GM21381 (cell line): ENCODE measurements around the gene MSANTD2.
A peak's percentile ranks its signal among the peaks of the same experiment; 100 is the strongest.

Experiments used
- ATAC-seq: cut with Tn5 transposase; IDR thresholded peaks from one replicate; pipeline ENCODE4 v1.9.1; 2021; ENCODE audit warnings: mild to moderate bottlenecking, moderate library complexity; ENCODE audit not compliant: unreplicated experiment

MSANTD2 gene

DNA sequence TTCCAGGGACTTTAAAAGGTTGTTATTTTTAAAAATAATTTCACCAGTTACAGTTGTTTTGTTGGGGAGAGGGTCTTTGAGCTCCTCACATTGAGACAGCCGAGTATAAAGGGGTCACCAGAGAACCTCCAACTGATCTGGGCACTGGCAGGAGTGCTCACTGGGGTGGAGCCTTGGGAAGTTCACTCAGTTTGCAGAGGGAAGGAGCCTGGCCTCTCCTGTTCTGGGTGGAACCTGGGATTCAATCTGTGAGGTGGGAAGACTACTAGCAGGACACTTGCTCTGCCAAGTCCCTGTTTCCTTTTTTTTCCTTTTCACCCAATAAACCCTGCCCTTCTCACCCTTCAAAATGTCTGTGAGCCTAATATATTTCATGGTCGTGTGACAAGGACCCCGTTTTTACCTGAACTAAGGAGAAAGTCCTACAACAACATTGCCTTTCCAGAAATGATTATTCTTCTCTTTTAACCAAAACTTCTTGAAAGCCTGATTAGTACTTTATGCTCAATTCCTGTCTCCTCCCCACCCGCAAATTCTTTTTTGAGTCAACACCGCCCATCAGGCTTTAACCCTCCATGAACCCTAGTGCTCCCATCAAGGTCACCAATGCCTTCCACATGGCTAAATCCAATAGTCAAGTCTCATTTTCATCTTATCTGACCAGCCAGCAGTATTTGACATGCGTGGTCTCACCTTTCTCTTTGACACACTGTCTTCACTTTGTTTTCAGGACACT, 22.0 kb upstream of the MSANTD2 start:
- no peak for ATAC-seq

- no peak for ATAC-seq
These were observed 16.8 kb upstream of the MSANTD2 start for GRCh38 chr11:124817036-124817435.

DNA sequence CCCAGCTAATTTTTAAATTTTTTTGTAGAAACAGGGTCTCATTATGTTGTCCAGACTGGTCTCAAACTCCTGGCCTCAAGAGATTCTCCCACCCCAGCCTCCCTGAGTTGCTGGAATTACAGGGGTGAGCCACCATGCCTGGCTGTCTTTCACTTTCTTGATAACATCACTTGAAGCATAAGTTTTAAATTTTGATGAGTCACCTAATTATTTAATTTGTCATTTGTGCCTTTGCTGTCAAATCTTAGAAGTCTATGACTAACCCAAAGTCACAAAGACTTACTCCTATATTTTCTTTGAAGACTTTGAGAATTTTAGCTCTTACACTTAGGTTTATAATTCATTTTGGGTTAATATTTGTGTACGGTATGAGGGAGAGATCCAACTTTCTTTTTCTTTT, 14.5 kb upstream of the MSANTD2 start:
- ATAC-seq, result no peak

DNA sequence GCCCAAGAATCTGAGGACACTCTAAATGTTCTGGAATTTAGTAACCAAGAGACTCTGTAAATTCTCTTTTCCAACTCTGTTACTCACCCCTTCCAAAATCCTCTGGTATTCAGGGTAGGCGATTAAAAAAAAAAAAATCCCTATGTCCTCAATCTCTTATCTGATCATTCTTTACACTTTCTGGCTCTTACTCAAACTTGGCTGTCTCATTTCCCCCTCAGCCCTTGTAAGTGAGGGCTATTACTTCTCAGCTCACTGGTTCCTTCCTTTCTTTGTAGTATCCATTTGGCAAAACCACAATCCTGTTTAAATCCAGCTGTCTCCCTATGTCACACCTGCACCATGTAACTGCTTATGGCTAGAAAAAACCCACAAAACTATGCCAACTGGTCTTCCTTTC, 12.7 kb upstream of the MSANTD2 start:
- no peak for ATAC-seq

- no peak for ATAC-seq
These were observed 11.4 kb upstream of the MSANTD2 start for GRCh38 chr11:124811399-124812125.

- ATAC-seq, result no peak
These were observed 7.6 kb upstream of the MSANTD2 start for GRCh38 chr11:124807660-124808270.

GRCh38 chr11:124807201-124807600, 7.0 kb upstream of the MSANTD2 start:
- no peak for ATAC-seq

GRCh38 chr11:124804884-124805283, 4.7 kb upstream of the MSANTD2 start:
- ATAC-seq, result no peak

- ATAC-seq, result no peak
These were observed 1.6 kb upstream of the MSANTD2 start for GRCh38 chr11:124801636-124802312.

GRCh38 chr11:124801014-124801413, 808 bp upstream of the MSANTD2 start:
- ATAC-seq, result no peak

GRCh38 chr11:124799348-124800225, 619 bp downstream of the MSANTD2 start:
- ATAC-seq, result peak; percentile 37

GRCh38 chr11:124798991-124799347, 1.2 kb downstream of the MSANTD2 start:
- ATAC-seq, result peak; percentile 11

DNA sequence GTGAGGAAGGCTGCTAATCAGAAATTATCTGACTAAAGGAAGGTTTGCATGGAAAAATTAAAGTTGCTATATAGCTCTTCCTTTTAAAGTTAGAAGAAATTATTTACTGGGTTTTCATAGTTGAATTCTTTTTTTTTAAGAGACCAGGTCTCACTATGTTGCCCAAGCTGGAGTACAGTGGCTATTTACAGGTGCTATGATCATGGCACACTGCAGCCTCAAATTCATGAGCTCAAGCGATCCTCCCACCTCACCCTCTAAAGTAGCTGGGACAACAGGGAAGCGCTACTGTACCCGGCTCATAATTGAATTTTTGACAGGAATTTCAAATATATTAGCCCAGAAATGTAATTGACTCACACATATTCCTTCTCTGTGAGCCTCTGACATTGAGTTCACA, 3.9 kb downstream of the MSANTD2 start:
- ATAC-seq, result no peak

- peak; percentile 48 for ATAC-seq
These were observed 6.5 kb downstream of the MSANTD2 start for GRCh38 chr11:124793466-124794278.

GRCh38 chr11:124791626-124792341, 8.4 kb downstream of the MSANTD2 start:
- peak; percentile 81 for ATAC-seq

DNA sequence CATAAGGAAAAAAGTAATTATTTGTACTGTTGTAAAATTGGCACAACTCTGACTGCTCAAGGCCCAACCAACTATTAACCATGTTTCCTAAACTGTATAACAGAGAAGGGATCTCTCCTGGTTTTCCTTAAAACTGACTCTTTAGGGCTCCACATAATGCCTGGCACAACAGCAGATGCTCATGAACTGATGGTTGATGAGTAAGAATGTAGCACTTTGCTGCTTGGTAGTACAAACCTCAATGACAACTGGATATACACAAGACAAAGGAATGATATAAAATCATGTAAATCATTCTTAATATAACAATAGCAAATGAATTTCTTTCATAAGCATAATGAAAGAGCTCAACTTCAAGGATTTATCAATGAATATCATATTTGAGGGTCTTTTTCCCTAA, 11.7 kb downstream of the MSANTD2 start:
- ATAC-seq, result no peak

DNA sequence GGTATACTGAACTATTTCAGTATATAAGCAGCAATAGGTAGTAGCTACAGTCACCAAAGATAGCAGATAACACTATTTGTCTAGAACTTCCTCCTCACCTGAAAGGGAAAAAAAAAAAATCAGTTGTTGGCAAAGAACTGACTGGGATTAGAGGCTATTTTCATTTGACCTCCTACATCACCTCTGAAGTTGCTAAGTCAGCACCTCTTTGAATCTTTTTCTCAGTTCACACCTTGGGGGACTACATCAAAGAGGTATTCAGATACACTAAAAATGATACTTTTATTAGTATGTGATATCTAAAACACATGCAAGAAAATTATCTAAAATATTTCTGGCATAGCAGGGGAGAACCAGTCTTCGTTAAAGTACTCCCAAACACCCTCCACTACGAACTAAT, 16.2 kb downstream of the MSANTD2 start:
- no peak for ATAC-seq

GRCh38 chr11:124783002-124783401, 17.2 kb downstream of the MSANTD2 start:
- no peak for ATAC-seq

GRCh38 chr11:124779568-124779967, 20.6 kb downstream of the MSANTD2 start:
- ATAC-seq, result no peak
